SIG-M5 (cell line): Measurements from ENCODE around the gene ZNF554.
"Not testable (repeated sequence)": the region's sequence is repeated elsewhere in the genome, so short reads cannot be mapped to it uniquely, and the experiment has no call there.

ENCODE experiments used
- DNase-seq: peaks from one replicate; lab custom pipeline; 2025; lab: John Stamatoyannopoulos, UW

The ZNF554 gene

DNA sequence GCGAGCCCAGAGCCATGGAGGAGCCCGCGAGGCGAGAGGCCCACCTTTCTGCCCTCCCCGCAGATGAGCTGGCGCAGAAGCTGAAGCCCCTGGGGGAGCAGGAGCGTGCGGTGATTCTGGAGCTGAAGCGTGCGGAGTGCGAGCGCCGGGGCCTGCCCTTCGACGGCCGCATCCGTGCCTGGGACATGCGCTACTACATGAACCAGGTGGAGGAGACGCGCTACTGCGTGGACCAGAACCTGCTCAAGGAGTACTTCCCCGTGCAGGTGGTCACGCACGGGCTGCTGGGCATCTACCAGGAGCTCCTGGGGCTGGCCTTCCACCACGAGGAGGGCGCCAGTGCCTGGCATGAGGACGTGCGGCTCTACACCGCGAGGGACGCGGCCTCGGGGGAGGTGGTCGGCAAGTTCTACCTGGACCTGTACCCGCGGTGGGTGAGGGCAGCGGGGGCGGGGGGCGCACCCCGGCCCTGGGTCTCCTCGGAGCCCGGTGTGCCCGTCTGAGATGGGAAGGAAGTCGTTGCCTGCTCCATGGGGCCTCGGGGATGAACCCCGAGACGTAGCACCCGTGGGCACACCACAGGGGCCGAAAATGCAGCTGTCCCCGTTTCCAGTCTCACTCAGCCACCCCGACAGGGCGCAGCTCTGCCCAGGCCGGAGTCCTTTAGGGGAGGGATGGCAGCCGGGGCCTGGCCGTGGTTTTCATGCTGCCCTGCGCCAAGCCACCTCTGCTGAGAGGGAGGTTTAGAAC lies 12.1 kb upstream of the ZNF554 start:
- no peak for DNase-seq

DNA sequence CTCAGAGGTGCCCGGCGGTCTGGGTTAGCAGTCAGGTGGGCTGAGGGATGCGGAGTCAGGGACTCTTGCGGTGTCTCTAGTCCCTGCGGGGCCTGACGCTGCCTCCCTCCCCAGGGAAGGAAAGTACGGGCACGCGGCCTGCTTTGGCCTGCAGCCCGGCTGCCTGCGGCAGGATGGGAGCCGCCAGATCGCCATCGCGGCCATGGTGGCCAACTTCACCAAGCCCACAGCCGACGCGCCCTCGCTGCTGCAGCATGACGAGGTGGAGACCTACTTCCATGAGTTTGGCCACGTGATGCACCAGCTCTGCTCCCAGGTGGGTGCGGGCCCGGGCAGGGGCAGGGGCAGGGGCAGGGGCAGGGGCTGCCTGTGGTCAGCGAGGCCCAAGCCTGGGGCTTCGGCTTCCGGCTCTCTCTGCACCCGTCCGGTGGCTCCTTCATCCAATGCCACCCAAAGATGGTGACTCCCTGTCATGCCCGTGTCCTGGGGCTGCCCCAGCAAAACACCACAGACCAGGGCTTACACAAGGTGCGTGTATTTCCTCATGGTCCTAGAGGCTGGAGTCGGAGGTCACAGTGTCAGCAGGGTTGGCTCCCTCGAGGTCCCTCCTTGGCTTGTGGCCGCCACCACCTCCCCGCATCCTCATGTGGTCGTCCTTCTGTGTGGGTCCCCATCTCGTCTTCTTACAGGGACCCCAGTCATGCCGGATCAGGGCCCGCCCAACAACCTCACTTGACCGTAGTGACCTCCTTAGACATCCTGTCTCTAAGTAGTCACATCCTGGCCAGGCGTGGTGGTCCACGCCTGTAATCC lies 11.3 kb upstream of the ZNF554 start:
- DNase-seq = no peak

DNA sequence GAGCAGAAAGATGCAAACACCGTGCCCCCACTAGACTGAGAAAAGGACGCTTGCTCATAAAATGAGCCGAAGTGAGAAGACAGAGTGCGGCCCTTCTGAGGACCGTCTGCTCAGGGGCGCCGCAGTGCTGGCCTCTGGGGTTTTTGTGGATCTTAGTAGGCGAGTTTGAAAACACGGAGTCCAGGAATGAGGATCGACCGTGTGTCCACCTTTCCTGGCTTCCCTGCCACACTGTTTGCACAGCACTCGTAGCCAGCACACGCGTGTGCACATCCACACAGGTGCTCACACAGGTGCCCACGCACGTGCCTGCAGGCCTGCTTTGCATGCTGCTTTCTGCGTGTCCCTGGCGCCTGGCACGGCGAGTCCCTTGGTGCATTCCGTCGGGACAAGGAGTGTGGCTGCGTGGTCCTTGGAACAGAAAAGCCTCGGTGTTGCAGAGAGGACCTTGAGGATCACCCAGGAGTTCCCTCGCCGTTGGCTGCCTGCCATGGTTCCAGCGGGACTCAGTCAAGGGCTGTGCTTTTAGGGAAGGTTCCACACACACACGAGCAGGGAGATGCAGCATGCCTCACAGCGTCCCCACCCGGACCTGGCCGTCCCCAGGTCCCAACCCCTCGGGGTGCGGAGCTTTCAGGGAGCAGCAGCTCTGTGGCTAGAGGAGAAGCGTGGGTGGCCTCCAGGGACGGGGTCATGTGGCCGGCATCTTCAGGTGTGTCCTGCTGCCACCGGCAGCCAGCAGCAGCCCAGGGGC lies 10.1 kb upstream of the ZNF554 start:
- no peak for DNase-seq

DNA sequence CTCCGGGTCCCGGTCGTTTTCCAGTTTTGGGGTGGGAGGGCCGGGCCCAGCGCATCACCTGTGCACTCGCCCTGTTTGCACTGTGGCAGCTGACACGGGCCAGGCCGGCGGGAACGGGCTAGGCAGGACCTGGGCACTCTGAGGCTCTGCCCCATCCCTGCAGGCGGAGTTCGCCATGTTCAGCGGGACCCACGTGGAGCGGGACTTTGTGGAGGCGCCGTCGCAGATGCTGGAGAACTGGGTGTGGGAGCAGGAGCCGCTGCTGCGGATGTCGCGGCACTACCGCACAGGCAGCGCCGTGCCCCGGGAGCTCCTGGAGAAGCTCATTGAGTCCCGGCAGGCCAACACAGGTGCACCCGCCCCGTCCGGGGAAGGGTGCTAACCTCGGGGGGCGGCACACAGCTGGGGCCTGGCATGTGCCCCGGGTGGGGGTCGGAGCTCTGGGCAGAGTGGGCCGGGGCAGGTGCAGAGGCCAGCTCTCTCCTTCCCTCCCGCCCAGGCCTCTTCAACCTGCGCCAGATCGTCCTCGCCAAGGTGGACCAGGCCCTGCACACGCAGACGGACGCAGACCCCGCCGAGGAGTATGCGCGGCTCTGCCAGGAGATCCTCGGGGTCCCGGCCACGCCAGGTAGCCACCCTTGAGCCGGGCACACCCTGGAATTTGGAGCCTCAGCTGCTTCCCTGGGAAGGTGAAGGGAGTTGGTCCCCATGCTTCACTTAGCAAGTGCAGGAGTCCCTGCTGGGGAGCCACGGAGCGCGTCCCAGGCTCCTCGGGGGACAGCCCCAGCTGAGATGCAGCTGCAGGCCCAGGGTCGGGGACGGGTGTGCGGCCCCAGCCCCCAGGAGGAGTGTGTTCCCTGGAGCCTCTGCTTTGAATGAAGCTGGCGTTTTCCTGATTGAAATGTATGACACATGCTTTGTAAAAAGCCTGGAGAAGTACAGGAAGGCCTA lies 9.3 kb upstream of the ZNF554 start:
- DNase-seq = no peak

DNA sequence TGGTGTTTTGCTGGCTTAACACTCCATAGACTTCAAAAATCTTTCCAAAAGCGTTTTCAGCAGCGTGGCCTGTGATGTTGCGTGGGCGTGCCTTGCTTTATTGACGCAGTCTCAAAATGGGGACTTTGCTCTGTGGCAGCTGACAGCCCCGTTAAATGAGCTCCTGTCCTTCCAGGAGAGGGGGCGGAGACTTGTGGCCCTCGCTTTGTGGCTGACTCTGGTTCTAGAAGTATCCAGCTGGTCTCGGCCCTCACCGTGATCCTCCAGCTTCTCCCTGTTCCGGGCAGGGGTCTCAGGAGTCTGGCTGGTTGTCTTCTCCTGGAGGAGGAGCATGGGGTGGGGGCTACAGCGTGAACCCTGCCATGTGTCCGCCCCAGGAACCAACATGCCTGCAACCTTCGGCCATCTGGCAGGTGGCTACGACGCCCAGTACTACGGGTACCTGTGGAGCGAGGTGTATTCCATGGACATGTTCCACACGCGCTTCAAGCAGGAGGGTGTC lies 8.4 kb upstream of the ZNF554 start:
- DNase-seq = no peak

DNA sequence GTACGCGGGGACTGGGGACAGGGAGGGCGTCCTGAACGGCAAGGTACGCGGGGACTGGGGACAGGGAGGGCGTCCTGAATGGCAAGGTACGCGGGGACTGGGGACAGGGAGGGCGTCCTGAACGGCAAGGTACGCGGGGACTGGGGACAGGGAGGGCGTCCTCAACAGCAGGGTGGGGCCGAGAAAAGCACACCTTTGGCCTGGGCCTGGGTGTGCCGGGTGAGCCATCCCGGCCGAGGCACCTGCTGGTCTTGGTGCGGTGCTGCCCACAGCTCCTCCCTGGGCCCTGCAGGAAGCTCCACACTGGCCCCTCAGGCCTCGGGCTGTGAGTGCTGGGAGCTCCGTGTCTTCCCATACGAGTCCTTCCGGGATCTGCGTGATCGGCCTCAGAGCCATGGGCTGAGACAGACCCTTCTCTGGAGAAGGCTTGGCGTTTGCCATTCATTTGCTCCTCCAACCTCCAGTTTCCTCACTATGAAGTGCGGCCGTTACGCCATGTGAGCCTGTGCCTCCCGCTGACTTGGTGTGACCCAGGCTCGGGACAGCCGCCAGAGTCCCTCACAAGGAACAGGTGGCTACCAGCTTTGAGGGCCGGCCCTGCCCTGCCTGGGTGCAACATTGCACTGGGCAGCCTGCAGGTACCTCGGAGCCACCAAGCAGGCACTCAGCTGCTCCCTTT lies 7.8 kb upstream of the ZNF554 start:
- no peak for DNase-seq

DNA sequence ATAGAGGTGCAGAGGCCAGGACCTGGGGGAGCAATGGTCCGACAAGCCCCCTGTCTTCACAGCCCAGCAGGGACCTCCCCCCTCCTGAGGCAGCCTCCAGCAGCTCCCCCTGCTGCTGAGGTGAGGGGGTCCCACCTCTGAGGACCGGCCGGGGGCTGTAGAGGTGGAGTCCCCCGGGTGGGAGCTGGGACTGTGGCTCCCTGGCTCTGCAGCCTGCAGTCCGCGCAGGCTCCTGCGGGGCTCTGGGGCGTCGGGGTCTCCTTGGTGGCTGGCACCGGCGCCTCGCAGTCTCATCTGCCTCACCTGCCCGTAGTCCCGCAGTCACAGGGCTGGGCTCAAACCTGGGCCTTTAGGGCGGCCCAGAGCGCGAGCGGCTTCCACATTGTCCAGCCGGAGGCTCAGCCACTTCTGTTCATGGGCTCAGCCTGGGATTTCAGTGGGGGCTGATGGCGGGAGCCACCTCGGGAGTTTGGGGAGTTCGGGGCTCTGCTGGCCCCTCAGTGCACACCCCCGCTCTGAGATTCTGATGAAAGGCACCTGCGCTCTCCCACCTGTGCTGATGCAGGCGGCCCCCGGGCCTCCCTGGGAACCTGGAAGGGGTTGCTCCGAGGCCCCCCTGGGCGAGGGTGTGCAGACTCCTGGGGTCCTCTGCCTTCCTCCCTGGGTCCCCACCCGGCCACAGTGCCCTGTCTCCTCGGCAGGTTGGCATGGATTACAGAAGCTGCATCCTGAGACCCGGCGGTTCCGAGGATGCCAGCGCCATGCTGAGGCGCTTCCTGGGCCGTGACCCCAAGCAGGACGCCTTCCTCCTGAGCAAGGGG lies 7.0 kb upstream of the ZNF554 start:
- DNase-seq = no peak

DNA sequence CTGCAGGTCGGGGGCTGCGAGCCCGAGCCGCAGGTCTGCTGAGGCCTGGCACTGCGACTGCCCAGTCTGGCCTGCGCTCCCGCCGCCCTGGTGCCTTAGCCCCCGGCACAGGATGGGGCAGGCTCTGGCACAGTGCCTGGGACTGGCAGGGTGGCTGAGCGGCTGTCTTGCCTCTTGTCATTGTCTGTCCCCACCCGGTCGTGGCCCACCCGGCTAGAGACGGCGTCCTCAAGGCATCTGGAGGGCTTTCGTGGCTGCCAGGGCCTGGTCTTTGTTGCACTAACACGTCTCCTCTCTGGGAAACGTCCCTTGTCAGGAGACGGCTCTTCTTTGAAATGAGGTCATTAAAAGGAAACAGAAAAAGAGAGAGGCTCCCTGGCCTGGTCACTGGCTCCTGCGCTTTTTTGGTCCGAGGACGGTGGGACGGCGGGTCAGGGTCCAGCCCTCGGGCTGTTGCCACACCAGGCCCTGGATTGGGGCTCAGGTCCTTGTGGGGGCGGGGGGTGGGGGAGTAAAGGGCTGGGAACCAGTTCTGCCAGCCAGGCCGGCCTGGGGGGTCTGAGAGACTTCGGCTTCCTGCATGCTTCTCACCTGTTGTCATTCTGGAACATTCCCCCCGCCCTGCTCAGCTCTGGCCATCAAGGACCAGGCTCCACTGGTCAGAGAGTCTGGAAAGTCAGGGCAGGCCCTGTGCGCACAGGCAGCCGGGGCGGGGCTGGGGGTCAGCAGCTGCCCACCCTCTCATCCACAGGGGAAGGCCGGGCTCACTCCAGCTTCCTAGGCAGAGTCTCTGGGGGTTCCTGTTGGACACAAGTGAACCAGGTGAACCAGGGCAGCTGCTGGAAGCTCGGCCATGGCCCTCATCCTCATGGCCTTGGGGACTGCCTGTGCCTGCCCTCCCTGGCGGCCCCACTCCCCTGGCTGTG lies 6.2 kb upstream of the ZNF554 start:
- no peak for DNase-seq

DNA sequence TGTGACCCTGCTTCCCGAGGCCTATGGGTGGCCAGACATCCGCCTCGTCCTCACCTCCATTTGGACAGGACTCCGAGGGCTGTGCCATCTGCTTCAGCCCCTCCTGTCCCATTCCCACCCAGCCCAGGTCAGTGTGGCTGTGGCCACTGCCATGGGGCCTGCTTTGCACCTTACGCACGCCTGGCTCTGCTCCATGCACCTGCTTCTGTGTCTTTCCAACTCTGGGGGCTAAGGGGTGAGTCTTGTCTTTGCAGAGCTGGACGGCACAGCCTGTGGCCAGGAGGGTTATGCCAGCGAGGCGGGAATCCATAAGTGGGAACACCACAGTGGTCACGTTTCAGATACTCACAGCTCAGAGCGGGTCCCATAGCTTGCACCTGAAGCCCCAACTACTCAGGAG lies 5.2 kb upstream of the ZNF554 start:
- DNase-seq = no peak

DNA sequence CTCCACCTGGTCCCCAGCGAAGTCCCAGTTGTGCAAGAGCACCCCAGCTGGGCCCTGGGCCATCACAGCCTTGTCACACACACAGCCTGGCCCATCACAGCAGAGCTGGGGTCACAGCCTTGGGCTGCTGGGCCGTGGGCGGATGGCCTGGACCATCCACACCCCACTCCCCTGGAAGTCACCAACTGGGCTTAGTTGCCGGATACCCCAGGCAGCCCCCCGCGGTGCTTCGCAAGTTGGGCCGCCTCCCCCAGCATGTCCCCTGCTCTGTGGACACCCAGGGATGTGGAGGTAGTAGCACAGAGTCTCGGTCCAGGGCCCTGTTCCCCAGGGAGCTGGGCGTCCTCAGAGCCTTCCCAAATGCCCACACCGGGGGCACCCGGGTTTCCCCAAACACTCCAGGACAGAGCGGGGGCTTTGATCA lies 4.5 kb upstream of the ZNF554 start:
- DNase-seq = no peak

DNA sequence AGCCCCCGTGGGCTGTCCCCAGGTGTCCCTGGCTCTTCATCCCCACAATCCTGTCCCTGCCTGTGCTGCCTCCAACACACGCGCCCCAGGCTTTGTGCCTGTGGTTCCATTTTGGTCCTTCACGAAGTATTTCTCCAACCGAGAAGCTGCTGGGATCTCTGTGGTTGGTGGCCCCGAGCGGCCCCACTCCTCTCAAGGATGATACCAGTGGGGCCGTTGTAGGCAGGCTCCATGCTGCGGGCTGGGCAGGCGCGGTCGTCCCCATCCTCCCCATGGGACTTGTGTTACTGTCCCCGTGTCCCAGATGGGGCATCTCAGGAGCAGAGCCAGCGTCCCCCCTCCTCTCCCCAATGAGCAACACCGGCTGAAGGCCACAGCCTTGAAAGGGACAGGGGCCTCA lies 3.7 kb upstream of the ZNF554 start:
- DNase-seq = no peak

DNA sequence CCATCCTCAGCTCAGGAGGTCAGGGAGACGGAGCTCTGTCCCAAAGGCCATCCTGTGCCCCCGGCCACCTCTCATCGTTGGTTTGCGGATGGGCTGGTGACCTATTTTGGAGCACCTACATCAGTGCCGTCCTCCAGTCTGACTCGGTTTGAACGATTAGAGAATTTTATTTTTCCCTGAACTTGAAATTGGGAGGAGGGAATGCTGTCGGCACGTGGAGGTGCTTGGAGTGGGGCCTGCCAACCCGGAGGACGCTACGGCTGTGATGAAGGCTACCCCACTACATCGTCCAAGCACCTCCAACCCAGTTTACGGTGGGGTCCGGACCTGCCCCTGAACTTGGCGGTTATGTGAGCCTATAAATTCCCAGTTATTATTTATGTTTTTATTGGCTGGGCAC lies 3.0 kb upstream of the ZNF554 start:
- DNase-seq = no peak

DNA sequence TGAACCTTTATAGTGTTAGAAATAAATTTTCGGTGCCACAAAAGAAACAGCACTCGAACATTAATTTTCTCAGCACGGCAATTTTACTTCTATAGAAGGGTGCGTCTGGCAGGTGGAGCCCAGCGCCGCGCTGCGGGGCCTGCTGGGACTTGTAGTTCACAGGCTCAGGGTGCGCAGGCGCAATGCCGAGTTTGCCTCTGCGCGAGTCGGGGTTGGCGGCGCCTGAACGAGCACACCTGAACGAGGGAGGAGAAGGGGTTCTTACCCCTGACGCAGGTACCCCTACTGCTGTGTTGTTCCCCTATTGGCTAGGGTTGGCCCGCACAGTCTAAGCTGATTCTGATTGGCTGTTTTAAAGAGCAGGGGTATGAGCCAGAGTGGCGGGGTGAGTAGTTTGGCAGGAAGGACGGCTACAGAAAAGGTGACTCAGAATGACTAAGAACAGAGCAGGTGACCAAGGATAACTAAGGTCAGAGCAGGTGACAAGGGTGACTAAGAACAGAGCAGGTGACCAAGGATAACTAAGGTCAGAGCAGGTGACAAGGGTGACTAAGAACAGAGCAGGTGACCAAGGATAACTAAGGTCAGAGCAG lies 2.3 kb upstream of the ZNF554 start:
- DNase-seq = not testable (repeated sequence)

DNA sequence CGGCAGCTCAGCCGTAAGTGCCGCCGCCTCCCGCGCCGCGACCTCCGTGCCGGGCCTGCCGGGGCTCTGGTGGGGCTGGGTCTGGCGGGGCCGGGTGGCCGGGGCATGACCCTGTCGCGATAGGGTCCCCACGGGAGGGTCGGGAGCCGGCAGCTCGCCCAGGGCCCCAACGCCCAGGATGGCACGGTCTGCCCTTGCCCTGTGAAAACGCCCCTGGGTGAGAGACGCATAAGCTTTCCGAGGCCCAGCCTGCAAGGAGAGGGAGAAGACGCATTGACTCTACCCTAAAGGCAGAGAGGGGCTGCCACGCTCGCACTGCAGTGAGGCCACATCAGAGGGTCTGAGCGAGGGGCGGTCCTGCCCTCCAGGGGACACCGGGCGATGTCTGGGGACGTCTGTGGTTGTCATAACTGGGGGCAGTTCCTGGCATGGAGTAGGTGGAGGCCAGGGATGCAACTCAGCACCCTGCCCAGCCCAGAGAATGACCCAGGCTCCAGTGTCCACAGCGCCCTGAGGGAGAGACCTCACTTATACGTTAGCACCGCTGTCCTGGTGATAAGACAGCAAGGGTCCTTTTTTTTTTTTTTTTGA lies 539 bp downstream of the ZNF554 start:
- DNase-seq = no peak

DNA sequence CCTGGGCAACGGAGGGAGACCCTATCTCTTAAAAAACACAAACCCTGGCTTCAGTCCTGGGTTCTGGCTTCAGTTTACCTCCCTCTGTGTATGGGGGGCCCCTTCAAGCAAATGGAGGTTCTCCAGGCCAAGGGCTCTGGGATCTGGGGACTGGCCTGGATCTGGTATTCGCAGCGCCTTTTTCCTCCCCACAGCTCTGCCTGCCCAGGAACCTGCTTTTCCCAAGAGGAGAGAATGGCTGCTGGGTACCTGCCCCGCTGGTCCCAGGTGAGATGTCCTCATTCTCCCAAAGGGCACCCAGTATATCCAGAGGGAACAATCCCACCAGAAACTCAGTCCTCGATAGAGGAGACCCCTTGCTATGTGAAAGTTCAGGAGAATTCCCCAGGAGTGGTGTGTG lies 3.2 kb downstream of the ZNF554 start:
- DNase-seq = no peak

DNA sequence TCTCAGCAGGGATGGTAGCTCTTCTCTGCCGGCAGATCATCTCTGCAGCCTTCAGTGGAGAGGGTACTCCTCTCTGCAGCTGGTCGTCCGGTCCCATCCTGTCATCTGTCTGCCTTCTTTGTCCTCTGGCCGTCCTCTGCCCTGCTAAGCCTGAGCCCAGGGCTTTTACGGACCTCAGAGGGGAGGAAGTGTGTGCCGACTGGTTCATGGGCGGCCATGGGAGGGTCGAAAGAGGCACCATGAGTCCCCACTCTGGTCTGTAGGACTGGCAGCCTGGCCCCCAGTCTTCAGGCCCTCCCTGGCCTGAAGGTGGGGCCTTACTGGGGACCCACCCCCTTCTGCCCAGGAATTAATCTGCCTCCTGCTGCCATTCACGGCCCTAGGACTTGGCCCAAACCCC lies 4.0 kb downstream of the ZNF554 start:
- DNase-seq = no peak

DNA sequence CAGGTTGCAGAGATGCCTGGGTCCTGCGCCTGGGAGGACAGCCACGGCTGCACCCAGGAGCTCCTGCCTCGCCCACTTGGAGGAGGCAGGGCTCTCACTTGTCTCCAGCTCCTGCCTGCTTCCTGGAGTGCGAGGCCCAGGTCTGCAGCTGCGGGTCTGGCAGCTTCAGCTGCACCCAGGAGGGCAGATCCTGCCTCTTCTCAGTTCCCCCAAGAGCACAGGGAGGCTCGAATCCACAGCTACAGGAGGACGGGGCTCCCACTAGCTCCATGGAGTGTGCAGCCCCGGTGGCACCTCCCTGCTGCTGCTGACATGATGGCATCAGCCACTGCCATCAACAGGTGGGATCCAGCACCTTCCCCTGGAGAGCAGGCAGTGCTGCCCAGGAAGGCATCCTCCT lies 4.5 kb downstream of the ZNF554 start:
- DNase-seq = no peak

DNA sequence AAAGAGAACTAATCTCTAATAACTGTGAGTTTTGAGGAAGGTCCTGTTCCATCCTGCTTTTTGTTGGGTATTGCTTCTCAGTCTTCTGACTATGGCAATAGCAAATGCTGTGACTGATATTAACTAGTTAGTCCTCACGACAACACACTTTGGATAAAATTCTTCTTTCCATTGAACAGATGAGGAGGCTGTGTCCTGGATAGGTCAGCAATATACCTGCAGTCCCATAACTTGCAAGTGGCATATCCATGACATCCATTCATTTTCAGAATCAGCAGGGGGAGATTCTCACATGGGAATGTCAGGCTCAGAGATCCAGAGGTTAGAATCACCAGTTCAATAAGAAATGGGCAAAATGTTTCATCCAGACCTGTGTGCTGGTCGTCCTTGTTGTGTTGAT lies 7.4 kb downstream of the ZNF554 start:
- no peak for DNase-seq
